Measurements from ENCODE around the gene ZNF14. TPM values are rescaled to one million over a fixed set of nuclear protein-coding genes. Genes with fewer than 3 reads are reported as not detected.
A peak's percentile ranks its signal among the peaks of the same experiment; 100 is the strongest.

Gene ZNF14
- total and polyA plus RNA-seq, 2 of the 4 experiments (the other 2 are of a cell fraction) = 1.2 to 5.4 TPM

GRCh38 chr19:19661675-19662251, 71.1 kb downstream of the ZNF14 start:
- CTCF ChIA-PET = no interaction called here
- H2BK5ac ChIP-seq (ENCODE audit: low read depth, low read length, poor library complexity, severe bottlenecking) = no peak overlapping the region
- no peak overlapping the region for H3K14ac ChIP-seq (replicated peaks; ENCODE audit: low read depth, low read length)
- no peak overlapping the region for H4K91ac ChIP-seq (ENCODE audit: insufficient read depth, low read depth, low read length)
- 60% methylated on average over 1 of the region's 18 CpGs; no CpG with 5 or more reads in 1 of the 2 experiments for WGBS, 2 experiments (ENCODE audit: extremely low coverage in 2 of 2, insufficient read length in 1 of 2)
- dilution Hi-C loops (cut with HindIII; ENCODE audit: low sequenced_read_pairs, unreplicated experiment) (no loop called here), in situ Hi-C loops (cut with MboI; ENCODE audit: low sequenced_read_pairs) (no loop called here), intact Hi-C loops (cut with micrococcal nuclease) (loop anchor here (2.0 kb wide), 1 partner anchor 115 kb away; no protein-coding TSS in a partner anchor)
- H2AK9ac ChIP-seq (replicated peaks; ENCODE audit: low read depth, low read length, poor library complexity) = no peak overlapping the region
- no peak overlapping the region for H4K5ac ChIP-seq (ENCODE audit: low read depth, low read length)
- no peak overlapping the region for H2AK5ac ChIP-seq (ENCODE audit: low read depth, low read length)
- H3K4ac ChIP-seq (ENCODE audit: low read depth, low read length) = no peak overlapping the region
- peaks cover 30% of the 10 kb centered on the region for H3K36me3 ChIP-seq (ENCODE audit: control insufficient read depth, insufficient read depth, low read length)
- H2AFZ ChIP-seq (replicated peaks; ENCODE audit: low read length, poor library complexity) = no peak overlapping the region
- no peak overlapping the region for H2BK15ac ChIP-seq (ENCODE audit: low read depth, low read length)
- no peak overlapping the region for H3K9ac ChIP-seq (ENCODE audit: low read depth, low read length)
- peaks cover 7% of the 10 kb centered on the region; the same call in 1 of the 2 replicates for H3K4me1 ChIP-seq (ENCODE audit: control insufficient read depth, insufficient read depth, low read length)
- no peak overlapping the region for H4K8ac ChIP-seq (ENCODE audit: low read depth in 2 of 2, low read length in 2 of 2)
- H3K9me3 ChIP-seq (ENCODE audit: control insufficient read depth, insufficient read depth, low read length) = no peaks in the 10 kb centered on the region
- no peak for TF ChIP-seq SMC3 (IDR thresholded peaks at IDR 0.05; ENCODE audit: low read depth, low read length)
- TF ChIP-seq CHD1 (IDR thresholded peaks at IDR 0.05; ENCODE audit: low read depth, low read length) = no peak
- no peak for TF ChIP-seq MAZ (IDR thresholded peaks at IDR 0.05; ENCODE audit: borderline replicate concordance, low read depth, low read length)
- no peak for TF ChIP-seq USF2 (IDR thresholded peaks at IDR 0.05; ENCODE audit: low read depth, low read length)
- TF ChIP-seq, protein P1, sequence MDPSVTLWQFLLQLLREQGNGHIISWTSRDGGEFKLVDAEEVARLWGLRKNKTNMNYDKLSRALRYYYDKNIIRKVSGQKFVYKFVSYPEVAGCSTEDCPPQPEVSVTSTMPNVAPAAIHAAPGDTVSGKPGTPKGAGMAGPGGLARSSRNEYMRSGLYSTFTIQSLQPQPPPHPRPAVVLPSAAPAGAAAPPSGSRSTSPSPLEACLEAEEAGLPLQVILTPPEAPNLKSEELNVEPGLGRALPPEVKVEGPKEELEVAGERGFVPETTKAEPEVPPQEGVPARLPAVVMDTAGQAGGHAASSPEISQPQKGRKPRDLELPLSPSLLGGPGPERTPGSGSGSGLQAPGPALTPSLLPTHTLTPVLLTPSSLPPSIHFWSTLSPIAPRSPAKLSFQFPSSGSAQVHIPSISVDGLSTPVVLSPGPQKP (IDR thresholded peaks at IDR 0.05; ENCODE audit: borderline replicate concordance, low read depth, low read length) = no peak
- TF ChIP-seq NFE2L2 (IDR thresholded peaks at IDR 0.05; ENCODE audit: low read depth, low read length) = no peak
- TF ChIP-seq RCOR1 (IDR thresholded peaks at IDR 0.05; ENCODE audit: insufficient replicate concordance, low read length) = no peak
- TF ChIP-seq BHLHE40 (IDR thresholded peaks at IDR 0.05; ENCODE audit: low read depth, low read length) = no peak
- no peak for TF ChIP-seq RAD21 (IDR thresholded peaks at IDR 0.05; ENCODE audit: low read length)
- no peak for TF ChIP-seq CEBPB (IDR thresholded peaks at IDR 0.05; ENCODE audit: low read depth, low read length)
- no peak for TF ChIP-seq FOS (IDR thresholded peaks at IDR 0.05; ENCODE audit: low read depth, low read length)
- no peaks in the 10 kb centered on the region for H3K27me3 ChIP-seq (ENCODE audit: control insufficient read depth, insufficient read depth, low read length)
- H3K79me1 ChIP-seq (ENCODE audit: low read depth in 1 of 2, low read length in 2 of 2) = peaks cover 20 to 42% of the 10 kb centered on the region in 2 experiments
- H3K18ac ChIP-seq (ENCODE audit: low read depth, low read length) = no peak overlapping the region
- ATAC-seq (ENCODE audit: low read depth) (no peak), DNase-seq (no peak)
- no TSS peak for BruUV-seq (replicated peaks)
- POLR2A ChIA-PET (ENCODE audit: unreplicated experiment) = interaction anchor here (0.5 kb wide), 1 partner anchor 85 kb away, joined by 3 read pairs; no protein-coding TSS in a partner anchor
- H3K27ac ChIP-seq (ENCODE audit: insufficient read depth, low read length) = no peak overlapping the region
- no peak overlapping the region for H3K23ac ChIP-seq (ENCODE audit: low read depth, low read length)
- no peak overlapping the region for H3K56ac ChIP-seq (ENCODE audit: extremely low read depth, insufficient read depth, low read length)
- H3K9me1 ChIP-seq (ENCODE audit: insufficient read depth, low read length) = peaks cover 22% of the 10 kb centered on the region
- H2BK20ac ChIP-seq (ENCODE audit: low read depth, low read length) = no peak overlapping the region
- peak overlapping the region; percentile 92; the same call in 1 of the 2 replicates for H3K4me2 ChIP-seq (ENCODE audit: low read depth, low read length)
- no peak overlapping the region for H3K4me3 ChIP-seq (ENCODE audit: insufficient read depth, low read depth, low read length)
- peaks cover 38% of the 10 kb centered on the region for H4K20me1 ChIP-seq (ENCODE audit: insufficient read depth, low read length)
- H2BK120ac ChIP-seq (ENCODE audit: low read depth, low read length) = no peak overlapping the region
